Measurements from ENCODE around the gene RIMS3. TPM values are rescaled to one million over a fixed set of nuclear protein-coding genes. Genes with fewer than 3 reads are reported as not detected.

RIMS3 gene
- total RNA-seq, 1 experiment from 2014 or later = 13.7 TPM

- Histone ChIP-seq H2BK5ac (ENCODE audit: insufficient read length, low read length) (no peak overlapping the region), H4K91ac (ENCODE audit: insufficient read length, low read depth, low read length) (no peak overlapping the region), H2AK5ac (ENCODE audit: insufficient read length, low read length) (no peak overlapping the region), H3K23ac (ENCODE audit: insufficient read length, low read depth, low read length) (no peak overlapping the region), H4K5ac (ENCODE audit: insufficient read length, low read depth, low read length) (no peak overlapping the region), H3K9me3 (ENCODE audit: control insufficient read depth, low read depth, low read length) (no peaks in the 10 kb centered on the region), H2BK15ac (ENCODE audit: low read depth, low read length) (no peak overlapping the region), H2BK20ac (ENCODE audit: low read depth, low read length, poor library complexity, severe bottlenecking) (no peak overlapping the region), H3K4me2 (ENCODE audit: insufficient read depth, insufficient read length, low read length) (no peak overlapping the region), H3K9ac (ENCODE audit: extremely low read depth, insufficient read length, low read length) (no peak overlapping the region), H3K4ac (ENCODE audit: low read depth, low read length) (no peak overlapping the region), H2BK120ac (ENCODE audit: low read depth, low read length, poor library complexity, severe bottlenecking) (no peak overlapping the region), H3K79me1 (ENCODE audit: insufficient read depth, low read depth, low read length, poor library complexity, severe bottlenecking) (no peaks in the 10 kb centered on the region), H2AFZ (ENCODE audit: low read length) (no peak overlapping the region), H3K23me2 (ENCODE audit: insufficient read length, low read depth, low read length, poor library complexity, severe bottlenecking) (no peaks in the 10 kb centered on the region), H3K27me3 (ENCODE audit: insufficient read depth, low read length) (no peaks in the 10 kb centered on the region), H3K27ac (ENCODE audit: insufficient read length, low read depth, low read length) (no peak overlapping the region), H3K56ac (ENCODE audit: insufficient read length, low read depth, low read length) (no peak overlapping the region), H2BK12ac (ENCODE audit: insufficient read length, low read depth, low read length) (no peak overlapping the region), H4K8ac (replicated peaks; ENCODE audit: insufficient read length, low read depth, low read length) (no peak overlapping the region), H3T11ph (ENCODE audit: low read length) (no peak overlapping the region), H3K79me2 (ENCODE audit: insufficient read depth, low read length) (no peaks in the 10 kb centered on the region), H3K14ac (ENCODE audit: insufficient read depth, low read length) (no peak overlapping the region), H3K18ac (ENCODE audit: insufficient read length, low read depth, low read length) (no peak overlapping the region), H3K4me1 (ENCODE audit: insufficient read depth, low read length) (no peaks in the 10 kb centered on the region), H4K20me1 (ENCODE audit: control insufficient read depth, insufficient read depth, insufficient read length) (no peaks in the 10 kb centered on the region)
- TF ChIP-seq CTCF (conservative IDR thresholded peaks at IDR 0.05) = no peak
- Mint-ChIP-seq H3K4me3 (no peak overlapping the region), H3K9me3 (no peaks in the 10 kb centered on the region), H3K27ac (0 out of 7 replicates have a peak overlapping the region, but pooled peaks of 1 of the 3 experiments have one; percentile 14), H3K36me3 (ENCODE audit: insufficient read depth in 1 of 3, low read depth in 3 of 3) (peaks cover 0 to 2% (median 0%) of the 10 kb centered on the region in 3 experiments; a peak in 2 of 7 replicates), H3K4me1 (peaks cover 3 to 13% of the 10 kb centered on the region in 2 experiments; a peak in 3 of 4 replicates), H3K27me3 (ENCODE audit: low read depth) (no peaks in the 10 kb centered on the region)
- no peak for DNase-seq
- no CpG with 5 or more reads among the region's 5 CpGs for WGBS (ENCODE audit: extremely low coverage, insufficient read length, low lambda C conversion rate)
Measured at GRCh38 chr1:40646315-40646714, 19.2 kb downstream of the RIMS3 start.
